GM19468 (cell line): Measurements from ENCODE around the gene PUM1.

Source experiments
- ATAC-seq: cut with Tn5 transposase; IDR thresholded peaks from one replicate; pipeline ENCODE4 v1.9.1; 2021; ENCODE audit warnings: mild to moderate bottlenecking, moderate library complexity, moderate number of reproducible peaks; ENCODE audit not compliant: unreplicated experiment; ENCODE audit errors: extremely low read depth

PUM1 gene

DNA sequence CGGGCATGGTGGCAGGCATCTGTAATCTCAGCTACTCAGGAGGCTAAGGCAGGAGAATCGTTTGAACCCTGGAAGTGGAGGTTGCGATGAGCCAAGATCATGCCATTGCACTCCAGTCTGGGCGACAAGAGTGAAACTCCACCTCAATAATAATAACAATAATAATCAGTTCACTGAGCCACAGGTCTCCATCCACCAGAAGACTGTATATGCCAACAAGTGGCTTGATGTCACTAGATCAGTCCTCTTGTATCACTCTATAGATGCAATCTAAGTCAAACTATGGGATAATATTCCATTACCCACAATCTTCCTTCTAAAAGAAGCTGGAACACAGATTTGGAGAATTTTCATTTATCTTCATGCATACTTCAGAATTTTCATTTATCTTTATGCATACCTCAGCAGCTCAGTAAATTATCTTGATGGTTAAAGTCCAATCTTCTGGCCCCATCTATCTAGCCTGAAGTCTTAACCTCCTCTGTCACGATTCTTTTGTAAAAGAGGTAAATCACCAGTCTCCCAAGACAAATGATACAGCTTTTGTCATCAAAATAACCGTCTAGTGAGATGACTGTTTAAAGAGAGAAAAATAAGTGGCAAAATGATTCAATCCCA lies 61.8 kb downstream of the PUM1 start:
- ATAC-seq, result no peak

DNA sequence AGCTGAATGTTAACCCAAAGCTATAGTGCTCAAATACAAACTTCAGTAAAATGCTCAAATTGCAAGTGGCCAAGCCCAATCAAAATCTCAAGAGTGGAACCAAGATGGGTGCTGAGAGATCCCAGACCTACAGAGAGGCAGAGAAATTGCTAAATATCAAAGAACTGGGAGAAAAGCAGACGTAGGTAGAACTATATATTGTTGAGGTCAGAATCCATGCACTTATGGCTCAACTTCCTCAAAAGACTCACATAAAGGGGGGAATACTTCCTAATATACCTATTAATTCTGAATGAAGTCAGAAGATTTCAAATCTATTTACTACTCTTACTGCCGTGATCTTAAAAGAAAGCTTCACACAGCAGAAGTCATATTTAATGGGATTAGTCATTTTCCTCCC lies 65.2 kb downstream of the PUM1 start:
- ATAC-seq, result no peak

DNA sequence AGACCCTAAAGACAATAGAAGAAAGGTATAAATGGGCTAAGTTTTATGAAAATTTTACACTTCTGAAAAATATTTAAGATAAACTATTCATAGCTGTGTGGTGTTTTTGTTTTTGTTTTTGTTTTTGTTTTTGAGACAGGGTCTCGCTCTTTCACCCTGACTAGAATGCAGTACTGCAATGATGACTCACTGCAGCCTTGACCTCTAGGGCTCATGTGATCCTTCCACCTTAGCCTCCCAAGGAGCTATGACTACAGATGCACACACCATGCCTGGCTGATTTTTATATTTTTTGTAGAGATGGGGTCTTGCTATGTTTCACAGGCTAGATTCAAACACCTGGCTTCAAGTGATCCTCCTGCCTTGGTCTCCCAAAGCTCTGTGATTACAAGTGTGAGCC lies 66.6 kb downstream of the PUM1 start:
- ATAC-seq, result no peak

- no peak for ATAC-seq
Measured at GRCh38 chr1:30998171-30998570, 67.3 kb downstream of the PUM1 start.

GRCh38 chr1:30997463-30998057 lies 68.0 kb downstream of the PUM1 start:
- ATAC-seq, result no peak

- ATAC-seq, result no peak
Measured at GRCh38 chr1:30995990-30996612, 69.4 kb downstream of the PUM1 start.

DNA sequence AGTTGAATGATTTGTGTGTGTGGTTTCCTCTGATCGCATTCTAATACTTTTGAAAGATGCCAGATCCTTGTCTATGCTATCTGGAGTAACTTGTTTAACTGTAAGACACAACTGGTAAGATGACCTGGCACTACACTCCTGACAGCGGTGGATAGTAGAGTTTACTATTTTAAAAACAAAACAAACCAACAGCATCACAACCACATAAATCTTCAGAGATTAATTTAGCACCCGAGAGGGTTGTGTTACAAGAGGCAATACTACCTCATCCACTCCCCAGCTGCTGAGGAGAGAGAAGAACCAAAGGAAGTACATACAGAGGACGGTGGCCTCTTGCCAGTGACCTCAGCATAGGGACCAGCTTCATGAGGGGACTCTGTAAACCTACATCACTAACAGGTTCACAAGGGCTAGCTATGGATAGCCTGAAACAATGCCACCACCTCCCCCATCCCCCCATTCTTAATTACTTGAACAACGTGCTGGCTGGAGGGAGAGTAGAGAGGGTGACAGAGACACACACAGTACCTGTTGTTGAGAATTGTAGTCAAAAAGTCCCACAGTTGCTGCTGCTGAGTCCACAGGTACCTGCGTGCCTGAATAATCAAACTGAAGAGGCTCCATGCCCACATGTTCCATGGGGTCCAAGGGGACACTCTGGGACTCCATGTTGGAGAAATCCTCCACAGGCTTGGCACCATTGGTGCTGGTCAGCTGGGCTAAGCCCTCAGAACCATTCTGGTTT lies 73.5 kb downstream of the PUM1 start:
- no peak for ATAC-seq

GRCh38 chr1:30990591-30990990 lies 74.9 kb downstream of the PUM1 start:
- no peak for ATAC-seq

DNA sequence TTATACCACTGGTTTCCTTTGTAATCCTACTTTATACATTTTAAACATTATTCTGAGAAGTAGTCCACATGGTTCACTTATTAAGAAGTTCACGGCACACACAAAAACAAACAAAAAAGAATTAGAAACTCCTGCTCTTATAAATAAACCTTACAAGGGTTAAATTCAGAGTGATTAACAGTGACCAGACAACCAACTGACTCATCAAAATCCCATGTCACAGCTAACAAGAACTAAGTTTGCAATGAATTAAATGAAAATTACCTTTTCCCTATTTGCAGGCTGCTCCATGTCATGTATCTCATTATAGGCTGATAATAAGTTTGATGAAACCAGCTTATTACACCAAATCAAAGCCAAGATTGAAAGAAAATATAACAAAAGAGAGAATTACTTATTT lies 77.5 kb downstream of the PUM1 start:
- ATAC-seq, result no peak

DNA sequence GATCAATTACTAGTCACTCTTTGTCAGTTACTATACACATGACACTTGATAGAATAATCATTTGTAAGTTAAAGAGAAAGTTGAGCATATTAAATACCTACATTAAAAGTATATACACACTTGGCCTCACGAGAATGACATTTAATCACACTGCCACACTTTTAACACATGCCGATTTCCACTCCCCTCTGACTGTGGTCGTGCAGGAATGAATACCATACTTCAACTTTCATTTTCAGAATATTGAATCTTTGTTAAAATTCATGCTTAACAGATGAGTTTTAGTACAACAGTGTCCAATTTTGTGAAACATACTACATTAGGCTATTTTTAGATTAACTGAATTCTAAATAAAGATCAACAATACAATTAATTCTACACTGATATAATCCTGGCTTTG lies 78.8 kb downstream of the PUM1 start:
- ATAC-seq, result no peak

GRCh38 chr1:30984991-30985503 lies 80.5 kb downstream of the PUM1 start:
- no peak for ATAC-seq

GRCh38 chr1:30984165-30984889 lies 81.2 kb downstream of the PUM1 start:
- no peak for ATAC-seq

GRCh38 chr1:30982937-30983336 lies 82.6 kb downstream of the PUM1 start:
- ATAC-seq, result no peak

DNA sequence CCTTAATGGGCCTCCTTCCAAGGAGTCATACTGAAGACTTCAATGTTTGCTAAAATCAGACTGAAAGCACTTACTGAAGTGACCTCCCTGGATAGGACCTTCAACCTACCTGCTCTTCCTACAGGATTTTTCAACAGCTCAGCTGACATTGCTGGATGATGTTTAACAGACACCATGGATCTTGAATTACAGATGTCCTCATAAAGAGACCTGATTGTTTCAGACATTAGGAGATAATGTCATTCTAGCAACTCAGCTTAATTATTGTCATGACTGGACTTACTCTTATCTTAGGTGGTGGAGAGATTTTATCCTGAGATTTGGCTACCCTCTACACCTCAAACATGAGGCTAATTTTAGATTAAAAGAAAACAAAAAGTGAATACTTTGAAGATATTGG lies 83.1 kb downstream of the PUM1 start:
- no peak for ATAC-seq

DNA sequence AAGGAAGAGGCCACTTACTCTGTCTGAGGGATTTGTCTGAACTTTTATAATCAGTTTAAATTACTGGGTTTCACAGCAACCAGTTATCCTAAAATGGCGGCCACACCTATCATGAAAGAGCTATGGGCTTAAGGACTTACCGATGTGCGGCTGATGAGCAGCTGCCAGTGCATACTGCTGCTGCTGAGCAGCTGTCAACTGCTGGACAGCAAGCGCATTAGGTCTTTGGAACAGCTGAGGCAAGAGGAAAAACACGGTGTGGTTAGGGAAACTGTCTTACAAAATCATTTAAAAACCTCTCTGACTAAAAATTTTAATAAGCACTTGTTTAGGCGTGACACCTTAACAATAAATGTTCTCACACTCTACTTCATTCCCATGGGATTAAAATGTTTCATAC lies 84.3 kb downstream of the PUM1 start:
- ATAC-seq, result no peak

DNA sequence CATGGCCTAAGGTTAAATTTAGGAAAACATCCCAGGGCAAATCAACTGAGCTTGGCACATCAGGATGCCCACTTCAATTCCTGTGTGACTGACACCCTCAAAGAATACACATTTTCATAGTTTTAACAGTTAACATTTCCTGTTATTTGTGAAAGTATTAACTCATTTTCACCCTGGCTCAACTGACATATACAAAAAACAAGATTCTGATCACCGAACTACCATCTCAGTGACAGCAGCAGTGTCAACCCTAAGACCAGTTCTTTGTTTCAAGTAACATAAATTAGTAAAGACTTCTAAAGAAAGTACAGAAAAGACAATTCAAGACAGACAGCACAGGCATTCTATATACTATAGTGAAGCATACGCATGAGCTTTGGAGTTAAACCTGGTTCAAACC lies 88.0 kb downstream of the PUM1 start:
- no peak for ATAC-seq

- ATAC-seq, result no peak
Measured at GRCh38 chr1:30977105-30977504, 88.4 kb downstream of the PUM1 start.

DNA sequence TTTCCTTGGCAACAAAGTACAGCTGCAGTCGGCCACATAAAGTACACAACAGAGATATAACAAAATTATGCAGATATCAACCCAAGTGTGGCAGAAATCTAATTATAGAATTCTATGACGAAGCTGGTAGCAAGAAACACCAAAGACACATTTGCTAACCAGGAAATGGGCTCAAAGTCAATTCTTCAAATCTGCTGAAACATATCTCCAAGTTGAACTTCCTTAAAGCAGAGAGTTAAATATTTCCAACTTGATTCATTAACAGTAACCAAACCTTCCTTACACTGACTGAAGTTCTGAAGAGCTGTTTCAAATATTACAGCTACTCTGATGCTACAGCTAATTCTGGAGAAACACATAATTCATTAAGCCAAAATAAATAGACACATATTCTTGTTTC lies 89.4 kb downstream of the PUM1 start:
- no peak for ATAC-seq

- no peak for ATAC-seq
Measured at GRCh38 chr1:30975217-30975616, 90.3 kb downstream of the PUM1 start.

- no peak for ATAC-seq
Measured at GRCh38 chr1:30974536-30974935, 91.0 kb downstream of the PUM1 start.
